Measurements from ENCODE around the gene RAD51D. TPM values are rescaled to one million over a fixed set of nuclear protein-coding genes. Genes with fewer than 3 reads are reported as not detected.
A peak's percentile ranks its signal among the peaks of the same experiment; 100 is the strongest.

The RAD51D gene
- 6.5 TPM for polyA plus RNA-seq (2013, experiment 1 of 2)
- 6.3 TPM for polyA plus RNA-seq (2013, experiment 2 of 2)

DNA sequence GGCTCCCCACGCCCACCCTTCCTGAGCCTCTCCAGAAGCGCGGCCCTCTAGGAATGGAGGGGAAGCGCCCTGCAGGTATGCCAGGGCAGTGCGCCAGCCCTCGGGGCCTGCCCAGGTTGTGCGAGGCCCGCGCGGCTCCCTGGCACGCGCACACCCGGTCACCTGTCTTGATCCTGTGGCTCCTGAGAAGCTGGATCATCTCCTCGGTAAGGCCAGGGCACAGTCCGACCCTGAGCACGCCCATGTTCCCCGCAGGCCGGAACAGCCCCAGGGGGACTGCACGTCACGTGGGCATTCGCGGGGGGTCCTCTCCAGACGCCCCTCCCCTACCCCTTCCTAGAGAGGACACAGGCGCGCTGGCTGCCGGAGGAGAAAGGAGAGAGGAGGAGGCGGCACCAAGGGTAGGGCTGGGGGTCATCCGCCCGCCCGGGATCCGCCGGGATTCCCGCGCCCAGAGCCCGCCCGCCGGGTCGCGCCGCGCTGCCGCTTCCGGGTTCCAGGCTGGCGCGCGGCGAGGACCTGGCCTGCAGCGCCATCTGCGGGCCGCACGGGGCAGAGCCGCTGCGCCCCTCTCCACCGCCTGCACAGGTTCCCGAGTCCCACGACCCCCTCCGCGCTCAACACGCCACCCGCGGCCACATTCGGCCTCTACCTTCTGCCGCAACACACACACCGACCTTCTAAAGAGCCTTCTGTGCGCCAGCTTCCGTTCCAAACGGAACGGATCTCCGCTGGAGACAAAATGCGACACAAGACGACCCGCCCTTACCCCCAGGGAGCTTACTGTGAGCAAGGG, at the start of gene RAD51D:
TSS of gene RAD51D (minus strand) at position 491 of the 796 bp plus-strand sequence. CDS start at position 244, 247 bp downstream.
- Histone ChIP-seq H3K4me2 (ENCODE audit: low read length, poor library complexity, severe bottlenecking) (peak within 1 kb of the TSS; percentile 93), H4K91ac (ENCODE audit: low read length) (peak within 1 kb of the TSS; percentile 82), H3K4me1 (ENCODE audit: control insufficient read depth, insufficient read depth, low read depth, low read length) (peaks cover 27% of the 10 kb centered on the region), H2AK5ac (ENCODE audit: low read length, severe bottlenecking) (no peak within 1 kb of the TSS), H3K14ac (ENCODE audit: low read length in 2 of 2) (peak within 1 kb of the TSS in 1 of 2 experiments; percentile 53), H2BK12ac (ENCODE audit: low read length in 2 of 2) (peak within 1 kb of the TSS in 1 of 2 experiments; percentile 15), H3K4ac (ENCODE audit: low read depth in 1 of 2, low read length in 2 of 2) (peak within 1 kb of the TSS; percentile 9 to 92), H3K27ac (ENCODE audit: low read length, poor library complexity, severe bottlenecking) (peak within 1 kb of the TSS; percentile 51), H2BK15ac (ENCODE audit: low read depth, poor library complexity, severe bottlenecking) (peak within 1 kb of the TSS; percentile 65), H3K4me3 (ENCODE audit: insufficient read depth in 1 of 2, low read depth in 1 of 2, low read length in 2 of 2) (peak within 1 kb of the TSS; percentile 74 to 93), H3K23ac (ENCODE audit: low read length in 2 of 2) (peak within 1 kb of the TSS; percentile 47 to 95), H3K18ac (ENCODE audit: low read depth in 1 of 2, low read length in 2 of 2) (peak within 1 kb of the TSS; percentile 50 to 93), H3K79me1 (replicated peaks; ENCODE audit: low read length, poor library complexity, severe bottlenecking) (peaks cover 14% of the 10 kb centered on the region), H2AFZ (ENCODE audit: low read depth, low read length) (peak within 1 kb of the TSS; percentile 98), H4K8ac (ENCODE audit: low read length) (peak within 1 kb of the TSS; percentile 97), H3K9me3 (ENCODE audit: control insufficient read depth, low read length) (no peaks in the 10 kb centered on the region), H3K36me3 (ENCODE audit: control insufficient read depth in 1 of 2, insufficient read depth in 2 of 2, low read depth in 1 of 2, low read length in 2 of 2) (peaks cover 3 to 6% of the 10 kb centered on the region in 2 experiments), H2BK5ac (ENCODE audit: low read depth, low read length, poor library complexity, severe bottlenecking) (peak within 1 kb of the TSS; percentile 21), H2BK120ac (ENCODE audit: low read depth, low read length) (peak within 1 kb of the TSS; percentile 57), H3K9ac (ENCODE audit: low read length) (peak within 1 kb of the TSS; percentile 92), H3K27me3 (ENCODE audit: control insufficient read depth in 1 of 2, insufficient read depth in 1 of 2, low read length in 2 of 2) (peaks cover 0 to 6% of the 10 kb centered on the region in 2 experiments)
- DNase-seq = peak; percentile 68
- under 1% methylated on average over 49 of the region's 72 CpGs for WGBS

DNA sequence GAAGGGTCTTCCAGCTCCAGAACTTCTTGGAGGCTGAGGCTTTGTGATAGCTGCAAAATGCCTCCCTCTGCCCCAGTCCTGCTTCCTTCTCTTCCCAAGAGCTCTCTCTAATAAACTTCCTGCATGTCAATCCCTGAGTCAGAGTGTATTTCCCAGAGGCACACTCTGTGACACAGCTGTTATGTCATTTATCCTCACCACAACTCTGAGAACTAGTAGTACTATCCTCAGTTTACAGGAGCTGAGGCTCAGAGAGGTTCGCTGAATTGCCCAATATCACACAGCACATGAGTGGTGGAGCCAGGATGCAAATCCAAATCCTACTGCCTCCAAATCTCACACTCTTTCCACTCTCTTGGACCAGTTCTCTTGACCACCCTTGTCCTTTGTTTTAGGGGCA, 48.0 kb upstream of the RAD51D start:
- Histone ChIP-seq H2AFZ (ENCODE audit: low read depth, low read length) (no peak overlapping the region), H4K8ac (ENCODE audit: low read length) (no peak overlapping the region), H3K23ac (ENCODE audit: low read length in 2 of 2) (no peak overlapping the region), H3K36me3 (ENCODE audit: control insufficient read depth in 1 of 2, insufficient read depth in 2 of 2, low read depth in 1 of 2, low read length in 2 of 2) (no peaks in the 10 kb centered on the region), H3K27ac (ENCODE audit: low read length, poor library complexity, severe bottlenecking) (no peak overlapping the region), H3K4me2 (ENCODE audit: low read length, poor library complexity, severe bottlenecking) (no peak overlapping the region), H2AK5ac (ENCODE audit: low read length, severe bottlenecking) (no peak overlapping the region), H3K4me3 (ENCODE audit: insufficient read depth in 1 of 2, low read depth in 1 of 2, low read length in 2 of 2) (no peak overlapping the region), H4K91ac (ENCODE audit: low read length) (no peak overlapping the region), H2BK5ac (ENCODE audit: low read depth, low read length, poor library complexity, severe bottlenecking) (no peak overlapping the region), H3K9me3 (ENCODE audit: control insufficient read depth, low read length) (no peaks in the 10 kb centered on the region), H3K4me1 (ENCODE audit: control insufficient read depth, insufficient read depth, low read depth, low read length) (no peaks in the 10 kb centered on the region), H3K27me3 (ENCODE audit: control insufficient read depth in 1 of 2, insufficient read depth in 1 of 2, low read length in 2 of 2) (peaks cover 3 to 9% of the 10 kb centered on the region in 2 experiments), H3K9ac (ENCODE audit: low read length) (no peak overlapping the region), H3K4ac (ENCODE audit: low read depth in 1 of 2, low read length in 2 of 2) (no peak overlapping the region), H2BK12ac (ENCODE audit: low read length in 2 of 2) (no peak overlapping the region), H3K18ac (ENCODE audit: low read depth in 1 of 2, low read length in 2 of 2) (no peak overlapping the region), H2BK15ac (ENCODE audit: low read depth, poor library complexity, severe bottlenecking) (no peak overlapping the region), H3K79me1 (replicated peaks; ENCODE audit: low read length, poor library complexity, severe bottlenecking) (no peaks in the 10 kb centered on the region), H3K14ac (ENCODE audit: low read length in 2 of 2) (no peak overlapping the region), H2BK120ac (ENCODE audit: low read depth, low read length) (no peak overlapping the region)
- WGBS = 60% methylated on average over 1 of the region's 1 CpG
- peak; percentile 27 for DNase-seq

- no peak for DNase-seq
- Histone ChIP-seq H3K27me3 (ENCODE audit: control insufficient read depth in 1 of 2, insufficient read depth in 1 of 2, low read length in 2 of 2) (peaks cover 3 to 10% of the 10 kb centered on the region in 2 experiments), H3K4me2 (ENCODE audit: low read length, poor library complexity, severe bottlenecking) (no peak overlapping the region), H4K8ac (ENCODE audit: low read length) (no peak overlapping the region), H2BK5ac (ENCODE audit: low read depth, low read length, poor library complexity, severe bottlenecking) (no peak overlapping the region), H3K9ac (ENCODE audit: low read length) (no peak overlapping the region), H3K18ac (ENCODE audit: low read depth in 1 of 2, low read length in 2 of 2) (no peak overlapping the region), H3K23ac (ENCODE audit: low read length in 2 of 2) (no peak overlapping the region), H3K27ac (ENCODE audit: low read length, poor library complexity, severe bottlenecking) (no peak overlapping the region), H2AK5ac (ENCODE audit: low read length, severe bottlenecking) (no peak overlapping the region), H3K4me1 (ENCODE audit: control insufficient read depth, insufficient read depth, low read depth, low read length) (no peaks in the 10 kb centered on the region), H4K91ac (ENCODE audit: low read length) (no peak overlapping the region), H2AFZ (ENCODE audit: low read depth, low read length) (no peak overlapping the region), H2BK15ac (ENCODE audit: low read depth, poor library complexity, severe bottlenecking) (no peak overlapping the region), H3K36me3 (ENCODE audit: control insufficient read depth in 1 of 2, insufficient read depth in 2 of 2, low read depth in 1 of 2, low read length in 2 of 2) (no peaks in the 10 kb centered on the region), H2BK12ac (ENCODE audit: low read length in 2 of 2) (no peak overlapping the region), H3K4ac (ENCODE audit: low read depth in 1 of 2, low read length in 2 of 2) (peak overlapping the region in 1 of 2 experiments; percentile 18), H3K14ac (ENCODE audit: low read length in 2 of 2) (no peak overlapping the region), H3K79me1 (replicated peaks; ENCODE audit: low read length, poor library complexity, severe bottlenecking) (no peaks in the 10 kb centered on the region), H3K4me3 (ENCODE audit: insufficient read depth in 1 of 2, low read depth in 1 of 2, low read length in 2 of 2) (no peak overlapping the region), H2BK120ac (ENCODE audit: low read depth, low read length) (no peak overlapping the region), H3K9me3 (ENCODE audit: control insufficient read depth, low read length) (no peaks in the 10 kb centered on the region)
- 43% methylated on average over 3 of the region's 3 CpGs for WGBS
Observed at GRCh38 chr17:35167046-35167445, 47.4 kb upstream of the RAD51D start.

GRCh38 chr17:35166526-35166925, 46.9 kb upstream of the RAD51D start:
- Histone ChIP-seq H3K27ac (ENCODE audit: low read length, poor library complexity, severe bottlenecking) (no peak overlapping the region), H2AK5ac (ENCODE audit: low read length, severe bottlenecking) (no peak overlapping the region), H3K14ac (ENCODE audit: low read length in 2 of 2) (no peak overlapping the region), H3K23ac (ENCODE audit: low read length in 2 of 2) (no peak overlapping the region), H3K18ac (ENCODE audit: low read depth in 1 of 2, low read length in 2 of 2) (no peak overlapping the region), H4K91ac (ENCODE audit: low read length) (no peak overlapping the region), H3K4ac (ENCODE audit: low read depth in 1 of 2, low read length in 2 of 2) (no peak overlapping the region), H3K9me3 (ENCODE audit: control insufficient read depth, low read length) (no peaks in the 10 kb centered on the region), H4K8ac (ENCODE audit: low read length) (peak overlapping the region; percentile 7), H2BK12ac (ENCODE audit: low read length in 2 of 2) (no peak overlapping the region), H2AFZ (ENCODE audit: low read depth, low read length) (no peak overlapping the region), H2BK5ac (ENCODE audit: low read depth, low read length, poor library complexity, severe bottlenecking) (no peak overlapping the region), H3K4me2 (ENCODE audit: low read length, poor library complexity, severe bottlenecking) (no peak overlapping the region), H2BK120ac (ENCODE audit: low read depth, low read length) (no peak overlapping the region), H3K9ac (ENCODE audit: low read length) (no peak overlapping the region), H3K4me1 (ENCODE audit: control insufficient read depth, insufficient read depth, low read depth, low read length) (no peaks in the 10 kb centered on the region), H3K4me3 (ENCODE audit: insufficient read depth in 1 of 2, low read depth in 1 of 2, low read length in 2 of 2) (no peak overlapping the region), H3K79me1 (replicated peaks; ENCODE audit: low read length, poor library complexity, severe bottlenecking) (no peaks in the 10 kb centered on the region), H3K27me3 (ENCODE audit: control insufficient read depth in 1 of 2, insufficient read depth in 1 of 2, low read length in 2 of 2) (peaks cover 5 to 13% of the 10 kb centered on the region in 2 experiments), H2BK15ac (ENCODE audit: low read depth, poor library complexity, severe bottlenecking) (no peak overlapping the region), H3K36me3 (ENCODE audit: control insufficient read depth in 1 of 2, insufficient read depth in 2 of 2, low read depth in 1 of 2, low read length in 2 of 2) (no peaks in the 10 kb centered on the region)
- WGBS = 56% methylated on average over 5 of the region's 5 CpGs
- DNase-seq = no peak

Data from mesenchymal stem cell (in vitro differentiated cells and primary cell).